GM10248 (cell line): ENCODE results near the gene SIRT6.

Experiments used
- CTCF ChIA-PET: fragments of 300-600 bp; sonication (Branson Sonifier 250); formaldehyde crosslinking; extraction: SDS; loops from one replicate; lab custom pipeline; 2021; ENCODE audit warnings: antibody characterized with exemption; lab: Yijun Ruan, JAX
- POLR2A ChIA-PET: fragments of 350-650 bp; sonication (Branson Sonifier 250); formaldehyde crosslinking; extraction: SDS; loops from one replicate; lab custom pipeline; 2020; ENCODE audit warnings: antibody characterized with exemption; lab: Yijun Ruan, JAX
- DNase-seq: peaks from one replicate; pipeline ENCODE4 v3.0.0; 2012; ENCODE audit errors: extremely low spot score
- CTCF ChIP-seq: IDR thresholded peaks from 2 replicates; pipeline ENCODE4 v1.5.1; 2012; ENCODE audit warnings: mild to moderate bottlenecking, low read depth; ENCODE audit errors: extremely low read depth, missing control alignments, control extremely low read depth

SIRT6 gene

GRCh38 chr19:4177146-4177545, 5.2 kb downstream of the SIRT6 start:
- TF ChIP-seq CTCF, result no peak
- ChIA-PET CTCF (interaction anchor here (0.8 to 1.7 kb wide), 2 partner anchors 9 to 37 kb away, joined by 3 to 4 read pairs; no protein-coding TSS in a partner anchor), POLR2A (no interaction called here)
- DNase-seq, result no peak

- CTCF ChIA-PET, result interaction anchor here (1.7 kb wide), 1 partner anchor 8 kb away, joined by 4 read pairs; no protein-coding TSS in a partner anchor
- POLR2A ChIA-PET, result no interaction called here
- TF ChIP-seq CTCF, result no peak
- no peak for DNase-seq
Measured at GRCh38 chr19:4175669-4175931, 6.8 kb downstream of the SIRT6 start.

GRCh38 chr19:4174895-4175668, 7.3 kb downstream of the SIRT6 start:
- no peak for DNase-seq
- ChIA-PET POLR2A (no interaction called here), CTCF (no interaction called here)
- TF ChIP-seq CTCF, result no peak

- no peak for DNase-seq
- TF ChIP-seq CTCF, result no peak
- ChIA-PET CTCF (interaction anchor here (0.8 to 1.6 kb wide), 3 partner anchors 12 to 40 kb away, joined by 3 to 4 read pairs (median 3); no protein-coding TSS in a partner anchor), POLR2A (interaction anchor here (0.7 kb wide), 1 partner anchor 74 kb away, joined by 6 read pairs; no protein-coding TSS in a partner anchor)
Measured at GRCh38 chr19:4174213-4174894, 8.0 kb downstream of the SIRT6 start.

GRCh38 chr19:4173479-4174212, 8.7 kb downstream of the SIRT6 start:
- CTCF ChIA-PET, result interaction anchor here (0.8 to 1.6 kb wide), 4 partner anchors 13 to 39 kb away, joined by 3 to 4 read pairs (median 3); no protein-coding TSS in a partner anchor
- no peak for DNase-seq
- no peak for TF ChIP-seq CTCF
- POLR2A ChIA-PET, result interaction anchor here (0.6 to 0.7 kb wide), 2 partner anchors 73 to 316 kb away, joined by 3 to 6 read pairs; no protein-coding TSS in a partner anchor
